ENCODE results near the gene TSHZ2.

- no peak for TF ChIP-seq POLR2A (IDR thresholded peaks at IDR 0.05)
- TF ChIP-seq, protein P1, sequence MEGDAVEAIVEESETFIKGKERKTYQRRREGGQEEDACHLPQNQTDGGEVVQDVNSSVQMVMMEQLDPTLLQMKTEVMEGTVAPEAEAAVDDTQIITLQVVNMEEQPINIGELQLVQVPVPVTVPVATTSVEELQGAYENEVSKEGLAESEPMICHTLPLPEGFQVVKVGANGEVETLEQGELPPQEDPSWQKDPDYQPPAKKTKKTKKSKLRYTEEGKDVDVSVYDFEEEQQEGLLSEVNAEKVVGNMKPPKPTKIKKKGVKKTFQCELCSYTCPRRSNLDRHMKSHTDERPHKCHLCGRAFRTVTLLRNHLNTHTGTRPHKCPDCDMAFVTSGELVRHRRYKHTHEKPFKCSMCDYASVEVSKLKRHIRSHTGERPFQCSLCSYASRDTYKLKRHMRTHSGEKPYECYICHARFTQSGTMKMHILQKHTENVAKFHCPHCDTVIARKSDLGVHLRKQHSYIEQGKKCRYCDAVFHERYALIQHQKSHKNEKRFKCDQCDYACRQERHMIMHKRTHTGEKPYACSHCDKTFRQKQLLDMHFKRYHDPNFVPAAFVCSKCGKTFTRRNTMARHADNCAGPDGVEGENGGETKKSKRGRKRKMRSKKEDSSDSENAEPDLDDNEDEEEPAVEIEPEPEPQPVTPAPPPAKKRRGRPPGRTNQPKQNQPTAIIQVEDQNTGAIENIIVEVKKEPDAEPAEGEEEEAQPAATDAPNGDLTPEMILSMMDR (IDR thresholded peaks at IDR 0.05), result no peak
These were observed 9.0 kb upstream of the TSHZ2 start for GRCh38 chr20:52963131-52963530.
